ENCODE data around the gene RAB1B.
"Not testable (repeated sequence)": the region's sequence is repeated elsewhere in the genome, so short reads cannot be mapped to it uniquely, and the experiment has no call there.

Gene RAB1B

DNA sequence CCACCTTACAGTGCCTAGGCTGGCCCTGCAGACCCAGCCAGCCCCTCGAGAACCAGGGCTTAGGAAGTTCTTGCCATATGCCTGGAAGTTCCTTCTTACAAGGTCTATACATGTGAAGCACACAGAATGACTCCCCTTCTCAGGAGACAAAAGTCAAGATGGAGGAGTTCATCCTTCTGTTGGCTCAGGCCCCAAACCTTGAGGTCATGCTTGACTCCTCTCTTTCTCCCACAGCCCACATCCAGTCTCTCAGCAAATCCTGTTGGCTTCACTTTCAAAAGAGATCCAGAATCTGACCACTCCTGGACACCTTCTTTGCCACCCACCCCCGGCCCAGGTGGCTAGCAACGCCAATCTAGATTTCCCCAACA, 50.1 kb downstream of the RAB1B start:
- peak overlapping the region; percentile 74 for H3K4me3 Mint-ChIP-seq

DNA sequence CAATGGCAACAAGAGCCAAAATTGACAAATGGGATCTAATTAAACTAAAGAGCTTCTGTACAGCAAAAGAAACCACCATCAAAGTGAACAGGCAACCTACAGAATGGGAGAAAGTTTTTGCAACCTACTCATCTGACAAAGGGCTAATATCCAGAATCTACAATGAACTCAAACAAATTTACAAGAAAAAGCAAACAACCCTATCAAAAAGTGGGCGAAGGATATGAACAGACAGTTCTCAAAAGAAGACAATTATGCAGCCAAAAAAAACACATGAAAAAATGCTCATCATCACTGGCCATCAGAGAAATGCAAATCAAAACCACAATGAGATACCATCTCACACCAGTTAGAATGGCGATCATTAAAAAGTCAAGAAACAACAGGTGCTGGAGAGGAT, 51.9 kb downstream of the RAB1B start:
- ATAC-seq; DNase-seq; H3K9me3 Mint-ChIP-seq; H3K27me3 Mint-ChIP-seq; H3K36me3 Mint-ChIP-seq (ENCODE audit: low read depth); H3K27ac Mint-ChIP-seq; H3K4me3 Mint-ChIP-seq: not testable (repeated sequence)
- H3K4me1 Mint-ChIP-seq = peaks cover 43% of the 10 kb centered on the region

More for the DNA sequence above, 50.1 kb downstream of the RAB1B start:
- no peak for ATAC-seq
- H3K36me3 Mint-ChIP-seq (ENCODE audit: low read depth) = peaks cover 1% of the 10 kb centered on the region
- DNase-seq = no peak
- H3K9me3 Mint-ChIP-seq = no peaks in the 10 kb centered on the region
- H3K27me3 Mint-ChIP-seq = no peaks in the 10 kb centered on the region
- peaks cover 55% of the 10 kb centered on the region for H3K4me1 Mint-ChIP-seq
- peak overlapping the region; percentile 94 for H3K27ac Mint-ChIP-seq

DNA sequence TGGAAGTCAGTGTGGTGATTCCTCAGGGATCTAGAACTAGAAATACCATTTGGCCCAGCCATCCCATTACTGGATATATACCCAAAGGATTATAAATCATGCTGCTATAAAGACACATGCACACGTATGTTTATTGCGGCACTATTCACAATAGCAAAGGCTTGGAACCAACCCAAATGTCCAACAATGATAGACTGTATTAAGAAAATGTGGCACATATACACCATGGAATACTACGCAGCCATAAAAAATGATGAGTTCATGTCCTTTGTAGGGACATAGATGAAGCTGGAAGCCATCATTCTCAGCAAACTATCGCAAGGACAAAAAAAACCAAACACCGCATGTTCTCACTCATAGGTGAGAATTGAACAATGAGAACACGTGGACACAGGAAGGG, 52.3 kb downstream of the RAB1B start:
- H3K4me1 Mint-ChIP-seq = peaks cover 41% of the 10 kb centered on the region
- not testable (repeated sequence) for H3K27ac Mint-ChIP-seq; ATAC-seq; H3K36me3 Mint-ChIP-seq (ENCODE audit: low read depth); H3K4me3 Mint-ChIP-seq; DNase-seq; H3K9me3 Mint-ChIP-seq; H3K27me3 Mint-ChIP-seq

DNA sequence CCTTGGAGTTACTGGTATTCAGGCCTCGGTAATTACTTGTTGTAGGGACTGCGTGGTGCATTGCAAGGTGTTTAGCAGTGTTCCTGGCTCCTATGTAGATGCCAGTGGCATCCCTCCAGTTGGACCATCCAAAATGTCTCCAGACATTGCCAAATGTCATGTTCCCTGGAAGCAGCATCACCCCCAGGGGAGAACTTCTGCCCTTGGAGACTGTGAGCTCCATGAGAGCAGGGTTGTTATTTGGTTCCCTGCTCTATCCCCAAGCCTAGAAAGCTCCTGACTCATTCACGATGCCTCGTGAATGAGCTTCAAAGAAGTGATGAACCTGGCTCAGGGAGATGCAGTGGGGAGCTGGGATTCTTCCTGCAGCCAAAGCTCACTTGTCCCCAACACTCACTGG, 53.2 kb downstream of the RAB1B start:
- H3K9me3 Mint-ChIP-seq = no peaks in the 10 kb centered on the region
- DNase-seq (no peak), ATAC-seq (no peak)
- peaks cover 42% of the 10 kb centered on the region for H3K4me1 Mint-ChIP-seq
- H3K27ac Mint-ChIP-seq = no peak overlapping the region
- H3K4me3 Mint-ChIP-seq = no peak overlapping the region
- no peaks in the 10 kb centered on the region for H3K36me3 Mint-ChIP-seq (ENCODE audit: low read depth)
- no peaks in the 10 kb centered on the region for H3K27me3 Mint-ChIP-seq

DNA sequence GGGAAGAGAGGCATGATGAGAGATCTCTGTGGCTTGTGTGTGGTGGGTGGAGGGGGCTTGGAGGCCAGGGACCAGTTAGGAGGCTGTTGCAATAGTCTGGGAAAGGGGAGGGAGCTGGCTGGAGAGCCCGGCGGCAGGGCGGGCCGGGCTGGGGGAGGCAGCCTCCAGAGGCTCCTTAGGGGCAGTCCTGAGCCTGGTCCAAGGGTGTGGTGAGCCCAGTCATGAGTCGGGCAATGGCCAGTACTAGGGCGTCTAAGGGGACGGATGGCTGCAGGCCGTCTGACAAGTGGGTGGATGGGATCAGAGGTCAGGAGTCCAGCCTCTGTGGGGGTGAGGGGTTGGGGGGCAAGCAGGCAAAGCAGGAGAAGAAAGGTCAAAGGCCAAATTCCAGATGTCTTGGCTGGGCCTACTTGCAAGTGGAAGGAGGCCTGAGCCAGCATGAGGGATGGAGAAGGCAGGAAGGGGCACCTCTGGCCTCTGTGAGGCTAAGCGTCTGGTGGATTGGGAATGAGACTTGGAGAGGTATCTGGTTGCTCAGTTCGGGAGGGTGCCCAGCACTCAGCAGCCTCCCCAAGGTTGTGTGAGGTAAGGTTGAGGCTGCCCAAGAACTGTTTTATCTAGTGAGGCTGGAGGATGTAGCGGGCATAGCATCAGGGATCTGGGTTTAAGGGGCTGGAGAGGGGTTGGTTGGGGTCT, 54.4 kb downstream of the RAB1B start:
- Mint-ChIP-seq H3K27me3 (no peaks in the 10 kb centered on the region), H3K36me3 (ENCODE audit: low read depth) (no peaks in the 10 kb centered on the region), H3K9me3 (no peaks in the 10 kb centered on the region), H3K27ac (no peak overlapping the region), H3K4me3 (no peak overlapping the region), H3K4me1 (peaks cover 44% of the 10 kb centered on the region)
- DNase-seq (no peak), ATAC-seq (no peak)

DNA sequence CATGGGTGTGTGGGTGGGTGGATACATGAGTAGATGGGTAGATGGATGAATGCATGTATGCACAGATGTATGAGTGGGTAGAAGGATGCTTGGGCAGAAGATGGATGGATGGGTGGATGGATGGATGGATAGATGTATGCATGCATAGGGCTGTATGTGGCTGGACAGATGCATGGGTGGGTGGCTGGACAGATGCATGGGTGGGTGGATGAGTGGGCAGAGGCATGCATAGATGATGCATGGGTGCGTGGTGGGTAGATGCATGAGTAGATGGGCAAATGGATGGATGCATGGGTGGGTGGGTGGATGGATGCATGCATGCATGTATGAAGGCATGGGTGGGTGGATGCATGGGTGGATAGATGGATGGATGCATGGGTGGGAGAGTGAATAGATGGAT, 55.2 kb downstream of the RAB1B start:
- no peak overlapping the region for H3K4me3 Mint-ChIP-seq
- H3K27ac Mint-ChIP-seq = no peak overlapping the region
- H3K27me3 Mint-ChIP-seq = no peaks in the 10 kb centered on the region
- ATAC-seq (no peak), DNase-seq (no peak)
- H3K9me3 Mint-ChIP-seq = no peaks in the 10 kb centered on the region
- peaks cover 44% of the 10 kb centered on the region for H3K4me1 Mint-ChIP-seq
- no peaks in the 10 kb centered on the region for H3K36me3 Mint-ChIP-seq (ENCODE audit: low read depth)

DNA sequence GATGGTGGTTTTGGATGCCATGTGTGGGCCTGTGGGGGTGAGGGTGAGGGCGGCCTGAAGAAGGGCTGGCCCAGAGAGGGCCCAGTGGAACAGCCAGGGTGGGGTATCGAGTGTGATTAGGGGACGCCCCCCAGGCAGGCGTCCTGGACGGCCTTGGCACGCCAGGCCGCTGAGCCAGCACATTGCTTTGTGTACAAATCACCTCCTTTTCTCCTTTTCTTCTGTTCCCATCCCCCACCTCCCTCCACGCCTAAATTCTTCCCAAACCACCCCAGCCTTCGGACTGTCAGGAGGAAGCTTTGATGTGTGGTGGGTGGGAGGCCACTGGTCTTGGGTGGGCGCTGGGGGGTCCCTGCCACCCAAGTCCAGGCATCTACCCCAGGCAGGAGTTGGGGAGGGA, 56.2 kb downstream of the RAB1B start:
- H3K9me3 Mint-ChIP-seq = no peaks in the 10 kb centered on the region
- H3K4me3 Mint-ChIP-seq = no peak overlapping the region
- DNase-seq (no peak), ATAC-seq (no peak)
- H3K27me3 Mint-ChIP-seq = no peaks in the 10 kb centered on the region
- H3K4me1 Mint-ChIP-seq = peaks cover 41% of the 10 kb centered on the region
- no peak overlapping the region for H3K27ac Mint-ChIP-seq
- no peaks in the 10 kb centered on the region for H3K36me3 Mint-ChIP-seq (ENCODE audit: low read depth)

DNA sequence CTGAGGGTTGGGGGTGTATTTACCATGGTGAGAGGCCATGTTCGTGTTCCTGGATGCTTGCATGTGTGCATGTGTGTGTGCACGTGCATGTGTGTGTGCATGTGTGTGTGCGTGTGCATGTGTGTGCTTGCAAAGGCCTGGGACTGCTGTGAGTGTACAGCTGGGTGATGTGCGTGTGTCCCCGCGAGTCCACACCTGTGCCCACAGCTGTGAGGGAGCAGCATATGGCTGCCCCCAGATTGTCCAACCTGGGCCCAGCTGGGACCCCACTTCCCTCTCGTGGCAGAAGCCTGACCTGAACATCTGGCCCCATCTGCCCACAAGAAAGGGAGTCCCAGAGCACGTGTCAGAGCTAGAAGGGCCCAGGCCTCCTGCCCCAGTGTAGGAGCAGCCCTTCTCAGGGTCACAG, 56.8 kb downstream of the RAB1B start:
- Mint-ChIP-seq H3K4me1 (peaks cover 38% of the 10 kb centered on the region), H3K27ac (no peak overlapping the region), H3K36me3 (ENCODE audit: low read depth) (no peaks in the 10 kb centered on the region), H3K27me3 (no peaks in the 10 kb centered on the region), H3K9me3 (no peaks in the 10 kb centered on the region), H3K4me3 (no peak overlapping the region)
- ATAC-seq = no peak
- no peak for DNase-seq

DNA sequence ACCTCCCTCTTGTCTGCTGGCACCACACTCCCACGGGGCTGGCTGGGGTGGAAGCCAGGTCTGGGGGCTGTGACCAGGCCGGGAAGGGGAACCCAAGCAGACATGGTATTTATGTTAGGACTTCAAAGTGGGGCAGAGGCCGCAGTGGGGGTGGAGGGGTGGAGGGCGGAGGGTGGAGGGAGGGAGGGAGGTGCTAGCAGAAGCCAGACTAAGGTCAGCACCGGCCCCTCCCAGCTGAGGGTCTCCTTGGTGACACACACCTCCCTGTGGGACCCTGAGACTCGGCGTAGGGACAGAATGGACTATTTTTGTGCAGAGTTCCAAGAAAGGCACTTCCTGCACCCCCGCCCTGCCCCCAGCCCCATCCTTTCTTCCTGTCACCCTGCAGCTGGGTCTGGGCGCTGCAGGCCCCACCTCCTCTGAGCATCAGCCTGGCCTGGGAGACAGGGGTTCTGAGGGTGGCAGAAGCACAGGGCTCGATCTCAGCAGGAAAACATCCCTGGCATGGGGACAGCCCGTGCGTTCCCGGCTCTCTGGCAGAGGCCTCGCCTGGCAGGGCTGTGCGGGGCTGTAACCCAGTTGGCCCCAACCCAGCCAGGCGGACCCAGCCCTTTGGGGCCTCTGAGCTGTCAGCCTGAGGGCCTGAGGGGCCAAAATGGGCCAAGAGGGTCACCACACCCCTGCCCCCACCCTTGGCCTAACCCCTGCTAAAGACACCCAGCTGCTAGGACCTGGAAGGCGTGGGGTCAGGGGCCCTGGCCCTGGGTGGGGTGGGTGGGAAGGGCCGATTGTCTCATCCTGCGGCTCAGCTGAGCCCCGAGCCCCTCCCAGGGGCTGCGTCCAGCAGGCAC, 58.0 kb downstream of the RAB1B start:
- no peaks in the 10 kb centered on the region for H3K9me3 Mint-ChIP-seq
- H3K27ac Mint-ChIP-seq = peak overlapping the region; percentile 32
- no peak overlapping the region for H3K4me3 Mint-ChIP-seq
- no peaks in the 10 kb centered on the region for H3K27me3 Mint-ChIP-seq
- peak; percentile 21 for ATAC-seq
- peak; percentile 51 for DNase-seq
- H3K36me3 Mint-ChIP-seq (ENCODE audit: low read depth) = no peaks in the 10 kb centered on the region
- H3K4me1 Mint-ChIP-seq = peaks cover 38% of the 10 kb centered on the region

All from activated naive CD8-positive, alpha-beta T cell treated with anti-CD3 and anti-CD28 coated beads, Interleukin-2, amount 50 U/mL, for 24 hours (primary cell).